Superior temporal gyrus (tissue), 1 donor: ENCODE results near the gene TUT1.

Experiments used
- DNase-seq: peaks from one replicate; pipeline ENCODE4 v3.0.0-alpha.2; 2016; ENCODE audit errors: extremely low spot score

TUT1 gene

DNA sequence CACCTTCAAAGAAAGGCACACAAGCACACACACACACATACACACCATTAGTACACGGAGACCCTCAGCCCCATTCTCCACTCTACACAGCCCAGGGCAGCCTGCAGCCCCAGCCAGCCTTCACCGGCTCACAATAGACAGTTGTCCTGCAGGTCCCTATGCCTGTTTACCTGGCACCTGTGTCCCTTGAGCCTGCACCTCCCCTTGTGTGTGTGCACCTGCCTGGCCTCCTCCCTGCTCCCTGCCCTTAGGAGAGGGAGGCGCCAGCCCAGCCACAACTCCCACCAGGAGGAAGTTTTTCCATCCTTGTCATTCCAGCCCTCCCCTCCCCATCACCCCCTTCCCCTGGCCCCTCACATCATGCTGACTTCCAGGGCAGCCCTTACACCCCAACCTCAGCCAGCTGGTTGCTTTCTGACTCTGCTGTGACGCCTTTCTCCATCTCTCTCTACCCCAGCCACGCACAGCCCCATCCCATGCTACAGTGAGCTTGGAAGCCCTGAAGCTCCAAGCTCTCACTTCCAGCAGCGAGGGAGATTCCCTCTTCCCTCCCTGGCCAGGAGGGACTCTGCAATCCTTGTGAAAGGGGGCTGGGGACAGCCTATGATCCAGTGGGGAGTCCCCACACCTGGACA is 49.1 kb downstream of the TUT1 start:
- no peak for DNase-seq

DNA sequence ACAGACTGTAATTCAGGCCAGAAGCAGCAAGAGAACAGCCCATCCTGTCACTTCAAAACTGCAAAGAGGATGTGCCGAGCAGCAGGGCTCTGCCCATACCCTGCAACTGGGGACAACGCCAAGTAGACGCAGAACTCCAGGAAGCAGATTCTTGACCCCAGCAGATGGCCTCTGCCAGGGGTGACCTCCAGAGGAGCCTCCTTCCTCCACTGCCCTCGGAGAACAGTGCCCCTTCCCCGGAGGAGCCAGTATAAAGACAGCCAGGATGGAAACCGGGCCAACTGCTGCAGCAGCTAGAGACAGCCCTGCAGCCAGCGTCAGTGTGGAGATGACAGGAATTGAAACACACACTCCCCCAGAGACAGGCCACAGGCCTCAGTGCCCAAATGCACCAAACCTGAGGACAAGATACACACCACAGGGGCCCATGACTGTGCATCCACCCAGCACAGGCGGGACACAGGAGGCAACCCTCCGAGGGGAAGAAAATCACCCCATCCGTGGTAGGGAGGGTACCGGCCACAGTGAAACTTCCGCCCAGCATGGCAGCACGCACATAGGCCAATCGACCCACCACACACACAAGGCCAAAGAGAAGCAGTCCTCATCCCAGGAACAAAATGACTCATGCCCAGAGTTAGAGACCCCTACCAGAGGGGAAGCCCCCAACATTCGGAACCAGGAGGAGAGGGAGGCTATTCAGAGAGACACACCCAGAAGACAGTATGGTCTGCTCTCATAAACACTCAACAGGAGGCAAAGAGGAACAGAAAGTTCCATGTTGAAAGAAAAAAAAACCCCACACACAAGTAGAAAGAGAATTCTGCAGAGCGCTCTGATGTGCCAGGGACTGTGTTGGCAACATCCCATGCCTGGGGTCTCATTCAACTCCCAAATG is 50.3 kb downstream of the TUT1 start:
- no peak for DNase-seq

DNA sequence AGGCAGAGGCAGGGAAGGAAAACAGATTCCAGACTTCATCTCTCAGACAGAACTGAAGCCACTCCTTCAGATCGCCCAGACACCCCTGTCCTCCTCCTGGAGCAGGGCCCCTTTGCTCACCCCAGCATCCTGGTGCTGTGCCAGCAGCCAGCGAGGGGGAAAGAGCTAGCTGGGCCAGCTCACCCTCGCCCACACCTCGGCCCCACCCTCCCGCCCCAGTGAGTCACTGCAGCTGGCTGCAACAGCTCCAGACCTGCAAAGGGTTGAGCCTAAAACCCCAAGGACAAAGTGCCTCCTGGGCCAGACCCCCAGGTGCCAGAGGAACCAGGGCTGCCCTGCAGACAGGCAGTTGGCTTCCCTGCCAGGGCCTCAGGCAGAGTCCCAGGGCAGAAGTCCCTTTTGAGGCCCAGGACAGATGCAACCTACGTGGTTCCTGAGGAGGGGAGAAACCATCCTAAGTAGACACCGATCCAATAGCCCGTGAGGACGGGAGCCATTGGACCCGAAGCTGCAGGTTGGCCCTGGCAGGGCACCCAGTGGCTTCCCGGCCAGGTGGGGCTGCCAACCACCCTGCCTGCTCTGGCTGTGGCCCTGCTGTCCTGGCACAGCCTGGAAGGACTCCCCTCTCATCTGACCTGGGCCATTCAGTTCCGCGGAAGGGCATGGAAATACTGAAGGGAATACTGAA is 51.9 kb downstream of the TUT1 start:
- DNase-seq: no peak

DNA sequence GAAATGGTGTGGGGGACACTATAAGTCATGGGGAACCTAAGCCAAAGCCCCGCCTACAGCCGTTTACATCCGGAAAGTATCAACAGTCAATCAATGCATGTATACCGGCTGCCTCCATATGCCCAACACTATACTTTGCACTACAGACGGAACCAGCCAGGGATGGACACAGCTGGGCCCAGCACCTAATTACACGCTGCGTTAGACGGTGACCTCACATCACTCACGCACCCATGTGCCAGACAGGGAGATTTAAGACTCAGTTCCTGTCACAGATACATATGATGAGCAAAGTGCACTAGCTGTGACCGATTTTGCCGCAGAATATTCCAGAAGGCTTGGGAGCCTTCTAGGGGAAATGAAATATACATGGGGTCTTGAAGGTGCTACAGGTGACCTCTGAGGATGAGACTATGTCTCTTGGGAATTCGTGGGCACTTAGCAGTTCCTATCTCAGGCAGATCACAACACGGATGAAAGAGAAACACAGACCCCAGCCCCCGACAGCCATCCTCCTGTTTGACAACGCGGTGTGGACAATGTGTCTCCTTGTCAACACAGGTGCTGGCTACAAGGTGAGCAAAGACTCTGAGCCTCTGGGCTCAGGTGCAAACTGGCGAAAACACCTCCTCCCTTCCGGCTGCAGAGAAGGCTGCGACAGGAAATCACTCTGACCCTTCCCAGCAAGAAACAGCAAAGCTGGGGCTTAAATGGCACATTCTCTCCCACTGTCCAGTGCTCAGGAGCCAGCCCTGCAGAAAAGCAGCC is 52.7 kb downstream of the TUT1 start:
- no peak for DNase-seq

DNA sequence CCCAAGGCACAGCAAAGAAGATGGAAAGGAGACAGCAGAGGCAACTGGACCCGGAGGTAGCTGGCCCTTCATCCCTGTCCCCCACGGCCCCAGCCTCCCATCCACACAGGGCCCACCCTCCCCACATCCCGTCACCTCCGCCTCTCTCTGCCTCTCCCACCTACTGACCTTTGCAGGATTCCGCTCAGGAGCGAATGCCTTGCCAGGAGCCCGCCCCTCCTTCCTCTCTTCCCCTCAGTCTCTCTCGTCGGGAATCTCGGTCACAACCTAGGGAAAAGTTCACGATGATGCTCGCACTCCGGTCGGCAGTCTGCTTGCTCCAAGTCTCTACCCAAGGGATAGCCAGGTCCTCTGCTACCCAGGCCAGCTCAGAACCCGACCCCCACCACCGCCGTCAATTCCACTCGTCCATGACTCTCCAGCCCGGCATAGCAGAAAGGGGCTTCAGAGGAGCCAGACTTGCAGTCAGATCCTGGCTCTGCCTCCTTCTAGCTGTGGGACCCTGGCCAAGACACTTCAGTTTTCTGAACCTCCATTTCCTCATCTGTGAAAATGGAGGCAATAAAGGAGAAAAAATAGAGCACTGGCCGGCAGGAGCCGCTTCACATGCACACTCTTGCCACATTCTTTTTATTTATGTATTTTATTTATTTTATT is 54.9 kb downstream of the TUT1 start:
- DNase-seq: no peak

DNA sequence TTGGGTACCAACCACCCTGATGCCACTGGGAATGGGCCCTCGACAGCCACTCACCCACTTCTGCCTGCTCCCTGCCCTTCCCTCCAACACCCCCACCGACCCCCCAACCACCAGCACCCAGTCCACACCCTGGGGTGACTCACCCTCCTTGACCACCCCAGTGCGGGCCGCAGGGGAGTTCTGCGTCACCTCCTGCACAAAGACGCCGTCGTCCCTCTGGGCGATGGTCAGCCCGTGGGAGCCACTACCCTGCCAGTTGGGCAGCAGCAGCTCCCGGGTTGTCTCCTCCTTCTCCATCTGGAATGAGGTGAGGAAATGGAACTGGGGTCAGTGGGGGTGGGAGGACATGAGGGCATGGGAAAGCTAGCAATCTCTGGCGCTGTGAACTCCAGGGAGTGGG is 55.5 kb downstream of the TUT1 start:
- no peak for DNase-seq

DNA sequence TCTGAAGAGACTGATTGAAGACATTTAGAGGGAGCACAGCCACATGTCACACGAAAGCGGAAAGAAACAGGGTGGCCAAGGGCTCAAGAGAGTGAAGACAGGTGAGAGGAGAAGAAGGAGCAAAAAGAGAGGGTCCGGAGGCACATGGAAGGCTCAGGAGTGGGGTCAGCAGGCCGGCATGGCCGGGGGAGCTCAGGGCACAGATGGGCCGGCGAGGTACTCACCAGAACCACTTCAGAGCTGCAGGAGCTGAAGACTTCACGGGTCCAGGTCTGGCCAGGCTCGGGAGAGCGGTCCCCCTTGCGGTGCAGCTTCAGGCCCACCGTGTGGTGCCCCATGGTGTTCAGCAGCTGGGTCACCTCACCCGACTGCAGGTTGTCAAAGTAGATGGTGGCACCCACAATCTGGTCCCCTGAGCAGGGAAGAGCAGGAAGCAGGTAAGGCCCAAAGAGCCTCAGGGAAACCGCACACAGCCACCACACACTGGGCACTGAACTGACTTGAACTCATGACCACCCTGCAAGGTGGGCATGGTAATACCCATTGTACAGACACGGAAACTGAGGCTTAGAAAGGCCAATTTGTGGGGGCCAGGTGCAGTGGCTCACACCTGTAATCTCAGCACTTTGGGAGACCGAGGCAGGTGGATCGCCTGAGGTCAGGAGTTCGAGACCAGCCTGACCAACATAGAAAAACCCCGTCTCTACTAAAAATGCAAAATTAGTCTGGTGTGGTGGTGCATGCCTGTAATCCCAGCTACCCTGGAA is 56.4 kb downstream of the TUT1 start:
- DNase-seq: no peak

DNA sequence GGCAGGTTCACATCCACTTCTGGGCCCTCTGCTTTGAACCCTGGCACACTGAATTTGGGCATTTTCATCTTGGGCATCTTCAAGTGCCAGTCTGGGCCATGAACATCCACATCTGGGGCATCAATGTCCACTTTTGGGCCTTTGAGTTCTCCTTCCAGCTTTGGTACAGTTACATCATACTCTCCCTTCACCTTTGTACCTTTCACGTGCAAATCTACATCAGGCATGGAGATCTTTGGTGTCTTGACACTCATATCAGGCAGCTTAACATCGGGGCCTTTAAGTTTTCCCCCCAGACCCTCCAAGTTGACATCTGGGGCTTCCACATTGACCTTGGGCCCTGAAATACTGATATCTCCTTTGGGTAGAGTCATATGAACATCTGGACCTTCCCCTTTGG is 59.2 kb downstream of the TUT1 start:
- DNase-seq: no peak
